ES-I3 (cell line): ENCODE results near the gene LANCL3.
"Not testable (repeated sequence)": the region's sequence is repeated elsewhere in the genome, so short reads cannot be mapped to it uniquely, and the experiment has no call there.

Source experiments
- H3K36me3 ChIP-seq: 2 replicates; pipeline ENCODE4 v1.6.1; 2013; ENCODE audit warnings: mild to moderate bottlenecking, low read length, control low read depth, moderate library complexity; ENCODE audit not compliant: insufficient read depth
- H3K4me1 ChIP-seq: 2 replicates; pipeline ENCODE4 v1.6.1; 2013; ENCODE audit warnings: mild to moderate bottlenecking, control low read depth, low read length; ENCODE audit not compliant: insufficient read depth
- H3K9ac ChIP-seq: 2 replicates; pipeline ENCODE4 v1.6.1; 2013; ENCODE audit warnings: low read depth, mild to moderate bottlenecking, low read length, moderate library complexity
- H3K9me3 ChIP-seq: 2 replicates; pipeline ENCODE4 v1.6.1; 2013; ENCODE audit warnings: mild to moderate bottlenecking, low read length, moderate library complexity; ENCODE audit not compliant: control insufficient read depth, insufficient read depth

Gene LANCL3

GRCh38 chrX:37650879-37651278 is 79.4 kb downstream of the LANCL3 start:
- not testable (repeated sequence) for H3K9me3 ChIP-seq, H3K36me3 ChIP-seq, H3K9ac ChIP-seq
- H3K4me1 ChIP-seq: peaks cover 11% of the 10 kb centered on the region

DNA sequence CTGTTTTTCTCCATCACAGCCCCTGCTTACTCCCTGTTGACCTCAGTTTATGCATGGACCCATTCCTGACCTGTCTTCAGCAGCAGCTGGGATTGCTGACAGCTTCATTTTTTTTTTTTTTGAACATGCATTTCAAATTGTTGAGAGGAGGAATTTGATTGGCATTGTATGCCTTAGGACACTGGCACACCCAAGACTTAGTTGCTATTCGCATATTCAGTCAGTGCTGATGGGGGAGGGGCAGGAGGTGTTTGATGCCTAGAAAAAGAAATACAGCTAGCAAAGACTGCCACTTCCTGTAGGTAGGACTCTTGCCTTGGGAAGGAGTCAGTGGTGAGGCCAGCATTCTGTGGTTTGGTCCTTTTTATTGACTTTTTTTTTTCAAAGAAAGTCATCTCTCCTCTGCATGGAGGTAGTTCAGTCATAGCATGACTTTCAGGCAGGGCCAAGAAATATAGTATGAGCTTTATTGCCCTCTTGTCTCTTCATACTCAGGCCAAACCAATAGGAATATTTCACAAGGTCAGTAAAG is 80.5 kb downstream of the LANCL3 start:
- no peak overlapping the region for H3K9ac ChIP-seq
- H3K9me3 ChIP-seq: no peaks in the 10 kb centered on the region
- H3K4me1 ChIP-seq: peaks cover 11% of the 10 kb centered on the region
- H3K36me3 ChIP-seq: no peaks in the 10 kb centered on the region

- no peaks in the 10 kb centered on the region for H3K36me3 ChIP-seq
- peaks cover 11% of the 10 kb centered on the region for H3K4me1 ChIP-seq
- no peaks in the 10 kb centered on the region for H3K9me3 ChIP-seq
- no peak overlapping the region for H3K9ac ChIP-seq
Observed at GRCh38 chrX:37652589-37653231, 81.2 kb downstream of the LANCL3 start.

DNA sequence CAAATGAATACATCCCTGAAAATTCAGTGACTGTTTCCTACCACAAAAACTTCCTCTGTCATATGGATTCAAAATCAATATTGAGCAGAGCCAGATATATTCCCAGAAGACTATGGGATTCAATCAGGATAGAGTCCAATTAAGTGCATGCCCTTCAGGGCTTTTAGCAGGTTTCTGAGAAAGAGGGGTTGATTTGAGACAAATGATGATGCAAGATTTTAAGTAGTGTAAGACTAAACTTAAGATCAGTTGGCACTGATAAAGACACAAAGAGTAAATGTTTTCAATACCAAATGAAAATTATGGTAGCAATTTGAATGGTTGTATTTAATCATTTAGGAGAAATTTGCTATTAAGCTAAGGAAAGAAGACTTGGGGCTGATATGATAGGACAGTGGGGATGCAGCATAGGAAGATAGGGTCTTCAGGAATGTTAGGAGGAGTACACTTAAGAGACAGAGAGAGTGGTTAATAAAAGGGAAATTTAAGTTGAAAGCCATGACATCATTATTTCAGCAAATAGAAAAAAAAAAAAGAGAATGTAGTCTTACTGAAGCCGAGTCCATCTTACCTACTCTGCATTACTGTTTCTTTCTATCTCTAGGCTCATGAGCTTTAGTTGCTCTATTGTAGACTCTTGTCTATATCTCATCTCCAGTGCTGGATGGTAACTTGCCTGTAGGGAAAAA is 82.1 kb downstream of the LANCL3 start:
- H3K9me3 ChIP-seq: no peaks in the 10 kb centered on the region
- no peak overlapping the region for H3K9ac ChIP-seq

GRCh38 chrX:37658343-37659030 is 87.0 kb downstream of the LANCL3 start:
- H3K36me3 ChIP-seq: no peaks in the 10 kb centered on the region
- no peak overlapping the region for H3K9ac ChIP-seq
- no peaks in the 10 kb centered on the region for H3K4me1 ChIP-seq
- no peaks in the 10 kb centered on the region for H3K9me3 ChIP-seq

More for the DNA sequence above, 82.1 kb downstream of the LANCL3 start:
- Histone ChIP-seq H3K4me1 (peaks cover 11% of the 10 kb centered on the region), H3K36me3 (no peaks in the 10 kb centered on the region)

GRCh38 chrX:37659047-37659446 is 87.6 kb downstream of the LANCL3 start:
- Histone ChIP-seq H3K9ac (no peak overlapping the region), H3K36me3 (no peaks in the 10 kb centered on the region), H3K4me1 (no peaks in the 10 kb centered on the region), H3K9me3 (no peaks in the 10 kb centered on the region)

- Histone ChIP-seq H3K4me1 (no peaks in the 10 kb centered on the region), H3K36me3 (no peaks in the 10 kb centered on the region), H3K9ac (no peak overlapping the region), H3K9me3 (no peaks in the 10 kb centered on the region)
Observed at GRCh38 chrX:37662181-37662580, 90.7 kb downstream of the LANCL3 start.

- no peak overlapping the region for H3K9ac ChIP-seq
- H3K9me3 ChIP-seq: no peaks in the 10 kb centered on the region
- H3K36me3 ChIP-seq: no peaks in the 10 kb centered on the region
- no peaks in the 10 kb centered on the region for H3K4me1 ChIP-seq
Observed at GRCh38 chrX:37666516-37666915, 95.1 kb downstream of the LANCL3 start.

DNA sequence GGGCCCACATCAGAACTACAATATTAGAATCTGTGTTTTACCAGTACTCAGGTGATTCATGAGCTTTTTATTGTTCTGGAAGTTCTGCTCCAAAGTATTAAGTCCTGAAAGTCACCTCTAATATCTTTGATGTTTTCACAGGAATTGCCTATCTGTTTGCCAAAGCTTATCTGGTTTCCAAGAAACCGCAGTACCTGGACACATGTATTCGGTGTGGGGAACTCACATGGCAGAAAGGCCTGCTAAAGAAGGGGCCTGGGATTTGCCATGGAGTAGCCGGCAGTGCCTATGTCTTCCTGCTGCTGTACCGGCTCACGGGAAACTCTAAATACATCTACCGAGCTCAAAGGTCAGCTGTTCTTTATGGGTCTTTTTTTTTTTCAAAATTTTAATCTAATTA is 95.7 kb downstream of the LANCL3 start:
- Histone ChIP-seq H3K36me3 (no peaks in the 10 kb centered on the region), H3K9me3 (no peaks in the 10 kb centered on the region), H3K4me1 (no peaks in the 10 kb centered on the region), H3K9ac (no peak overlapping the region)

DNA sequence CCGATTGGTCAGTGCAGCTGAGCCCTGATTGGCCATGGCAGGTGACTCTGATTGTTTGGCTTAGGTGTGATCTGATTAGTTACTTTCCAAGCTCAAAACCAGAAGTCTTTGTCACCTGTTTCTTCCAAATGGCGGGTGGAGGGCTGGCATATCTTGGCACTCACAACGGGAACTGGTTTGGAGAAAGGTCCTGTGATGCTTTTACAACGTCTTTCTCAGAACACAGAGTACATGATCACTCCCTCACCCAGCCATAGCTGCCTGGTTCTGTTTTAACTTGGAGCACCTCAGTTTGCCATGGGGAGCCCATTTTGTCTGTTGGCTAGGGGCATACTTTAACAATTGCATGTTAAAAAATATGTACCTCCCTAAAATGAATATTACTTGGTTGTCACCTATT is 101.1 kb downstream of the LANCL3 start:
- Histone ChIP-seq H3K36me3 (no peaks in the 10 kb centered on the region), H3K9ac (no peak overlapping the region), H3K9me3 (no peaks in the 10 kb centered on the region), H3K4me1 (no peaks in the 10 kb centered on the region)

GRCh38 chrX:37676811-37677210 is 105.3 kb downstream of the LANCL3 start:
- Histone ChIP-seq H3K4me1 (no peaks in the 10 kb centered on the region), H3K9me3 (no peaks in the 10 kb centered on the region), H3K9ac (no peak overlapping the region), H3K36me3 (no peaks in the 10 kb centered on the region)

GRCh38 chrX:37677243-37677642 is 105.8 kb downstream of the LANCL3 start:
- Histone ChIP-seq H3K36me3 (no peaks in the 10 kb centered on the region), H3K9ac (no peak overlapping the region), H3K9me3 (no peaks in the 10 kb centered on the region), H3K4me1 (no peaks in the 10 kb centered on the region)

DNA sequence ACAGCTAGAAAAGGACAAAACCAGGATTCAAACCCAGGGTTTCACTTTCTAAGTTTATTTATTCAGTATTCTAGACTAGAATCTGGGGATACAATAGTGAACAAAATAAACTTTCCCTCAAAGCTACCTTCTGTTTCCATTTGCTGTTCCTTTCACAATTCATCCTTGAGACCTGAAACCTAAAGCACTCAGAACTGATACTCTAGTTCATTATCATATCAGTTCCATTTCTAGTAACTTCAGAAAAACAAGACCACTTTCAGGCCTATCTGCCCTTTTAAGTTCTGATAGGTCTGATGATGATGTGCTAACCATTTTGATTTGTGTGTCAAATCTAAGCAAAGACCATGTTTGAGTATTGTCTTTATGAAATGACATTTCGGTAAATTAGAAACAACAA is 106.3 kb downstream of the LANCL3 start:
- H3K4me1 ChIP-seq: no peaks in the 10 kb centered on the region
- no peaks in the 10 kb centered on the region for H3K9me3 ChIP-seq
- H3K9ac ChIP-seq: no peak overlapping the region
- H3K36me3 ChIP-seq: no peaks in the 10 kb centered on the region

DNA sequence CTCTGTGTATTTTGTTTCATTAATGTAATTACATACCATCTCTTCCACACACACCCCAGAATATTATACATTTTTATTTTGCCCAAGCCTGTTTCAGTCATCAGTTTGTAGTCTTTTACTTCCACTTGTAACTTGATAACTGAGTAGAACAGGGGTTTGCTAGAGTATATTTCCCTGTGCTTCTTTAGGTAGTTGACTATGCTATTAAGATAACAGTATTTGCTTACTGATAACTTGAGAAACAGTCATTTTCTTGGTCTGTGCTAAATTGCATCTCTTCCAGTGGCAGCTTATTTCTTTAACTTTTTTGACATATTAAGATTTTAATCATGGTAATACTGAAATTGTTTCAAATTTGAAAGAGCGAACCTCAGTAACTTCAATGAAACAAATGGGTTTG is 107.1 kb downstream of the LANCL3 start:
- Histone ChIP-seq H3K36me3 (no peaks in the 10 kb centered on the region), H3K4me1 (no peaks in the 10 kb centered on the region), H3K9ac (no peak overlapping the region), H3K9me3 (no peaks in the 10 kb centered on the region)

DNA sequence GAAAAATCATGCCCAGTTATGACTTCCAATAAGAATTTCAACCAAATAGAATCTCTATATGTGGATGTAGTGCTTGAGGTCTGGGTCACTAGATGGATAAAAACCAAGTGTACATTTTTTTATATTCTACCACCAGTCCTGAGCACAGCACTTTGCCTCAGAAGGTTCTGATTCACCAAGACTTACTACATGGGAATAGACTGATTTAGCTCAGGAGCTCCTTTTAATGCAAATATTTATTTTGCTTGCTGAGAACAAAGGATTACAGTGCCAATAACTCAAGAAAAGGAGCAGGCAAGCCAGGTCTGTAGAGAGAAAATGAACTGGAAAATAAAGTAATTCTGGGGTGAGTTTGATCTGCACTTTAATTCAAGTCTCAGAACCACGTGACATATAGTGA is 107.8 kb downstream of the LANCL3 start:
- Histone ChIP-seq H3K36me3 (no peaks in the 10 kb centered on the region), H3K9me3 (no peaks in the 10 kb centered on the region), H3K9ac (no peak overlapping the region), H3K4me1 (peaks cover 5% of the 10 kb centered on the region; the same call in 1 of the 2 replicates)
